ENCODE measurements around the gene RBM33. TPM values are rescaled to one million over a fixed set of nuclear protein-coding genes. Genes with fewer than 3 reads are reported as not detected.

RBM33 gene
- total RNA-seq, 4 donors from 2014 or later: 27.0 to 34.5 (median 32.6) TPM

GRCh38 chr7:155818820-155819168, 174.3 kb downstream of the RBM33 start:
- 87% methylated on average over 6 of the region's 6 CpGs for WGBS
- Histone ChIP-seq H3K36me3 (no peaks in the 10 kb centered on the region), H3K4me3 (no peak overlapping the region), H3K27me3 (peaks cover 0 to 89% (median 10%) of the 10 kb centered on the region in 4 donors), H3K27ac (replicated peaks in 1 of 4) (no peak overlapping the region), H3K4me1 (peaks cover 0 to 5% (median 2%) of the 10 kb centered on the region in 4 donors), H3K9me3 (peaks cover 0 to 3% (median 0%) of the 10 kb centered on the region in 4 donors)
- TF ChIP-seq CTCF (IDR thresholded peaks at IDR 0.05): no peak
- no peak for TF ChIP-seq EP300 (IDR thresholded peaks at IDR 0.05)
- TF ChIP-seq POLR2AphosphoS5 (IDR thresholded peaks at IDR 0.05): no peak
- TF ChIP-seq POLR2A (IDR thresholded peaks at IDR 0.05; ENCODE audit: low read depth): no peak
- intact Hi-C loops (cut with DNase I): loop anchor here (5.0 kb wide), 1 partner anchor 654 kb away; no protein-coding TSS in a partner anchor
- no peak for DNase-seq (ENCODE audit: extremely low spot score)

GRCh38 chr7:155819186-155819585, 174.7 kb downstream of the RBM33 start:
- no peak for DNase-seq (ENCODE audit: extremely low spot score)
- H3K27ac ChIP-seq (replicated peaks in 1 of 4): no peak overlapping the region
- no peak for TF ChIP-seq EP300 (IDR thresholded peaks at IDR 0.05)
- TF ChIP-seq POLR2AphosphoS5 (IDR thresholded peaks at IDR 0.05): no peak
- TF ChIP-seq CTCF (IDR thresholded peaks at IDR 0.05): no peak
- TF ChIP-seq POLR2A (IDR thresholded peaks at IDR 0.05; ENCODE audit: low read depth): no peak
- H3K36me3 ChIP-seq: no peaks in the 10 kb centered on the region
- peaks cover 0 to 3% (median 0%) of the 10 kb centered on the region in 4 donors for H3K9me3 ChIP-seq
- H3K27me3 ChIP-seq: peaks cover 0 to 87% (median 6%) of the 10 kb centered on the region in 4 donors
- 86% methylated on average over 4 of the region's 12 CpGs for WGBS
- H3K4me3 ChIP-seq: no peak overlapping the region
- peaks cover 0 to 5% (median 2%) of the 10 kb centered on the region in 4 donors for H3K4me1 ChIP-seq
- intact Hi-C loops (cut with DNase I): loop anchor here (5.0 kb wide), 1 partner anchor 653 kb away; no protein-coding TSS in a partner anchor

- H3K27ac ChIP-seq (replicated peaks in 1 of 4): no peak overlapping the region
- peaks cover 0 to 76% (median 2%) of the 10 kb centered on the region in 4 donors for H3K27me3 ChIP-seq
- H3K4me3 ChIP-seq: no peak overlapping the region
- TF ChIP-seq CTCF (IDR thresholded peaks at IDR 0.05): no peak
- TF ChIP-seq POLR2AphosphoS5 (IDR thresholded peaks at IDR 0.05): no peak
- TF ChIP-seq POLR2A (IDR thresholded peaks at IDR 0.05; ENCODE audit: low read depth): no peak
- no peak for TF ChIP-seq EP300 (IDR thresholded peaks at IDR 0.05)
- 86% methylated on average over 17 of the region's 18 CpGs for WGBS
- peaks cover 0 to 3% (median 0%) of the 10 kb centered on the region in 4 donors for H3K9me3 ChIP-seq
- intact Hi-C loops (cut with DNase I): no loop called here
- peaks cover 0 to 3% (median 1%) of the 10 kb centered on the region in 4 donors for H3K4me1 ChIP-seq
- no peak for DNase-seq (ENCODE audit: extremely low spot score)
- H3K36me3 ChIP-seq: no peaks in the 10 kb centered on the region
Measured at GRCh38 chr7:155820246-155820645, 175.8 kb downstream of the RBM33 start.

- H3K4me1 ChIP-seq: no peaks in the 10 kb centered on the region
- no peak for DNase-seq (ENCODE audit: extremely low spot score)
- no peak overlapping the region for H3K27ac ChIP-seq (replicated peaks in 1 of 4)
- intact Hi-C loops (cut with DNase I): no loop called here
- peaks cover 0 to 3% (median 0%) of the 10 kb centered on the region in 4 donors for H3K9me3 ChIP-seq
- no peak for TF ChIP-seq CTCF (IDR thresholded peaks at IDR 0.05)
- TF ChIP-seq POLR2AphosphoS5 (IDR thresholded peaks at IDR 0.05): no peak
- no peak for TF ChIP-seq POLR2A (IDR thresholded peaks at IDR 0.05; ENCODE audit: low read depth)
- H3K27me3 ChIP-seq: peaks cover 0 to 75% (median 2%) of the 10 kb centered on the region in 4 donors
- H3K36me3 ChIP-seq: no peaks in the 10 kb centered on the region
- WGBS: 82% methylated on average over 12 of the region's 13 CpGs
- no peak overlapping the region for H3K4me3 ChIP-seq
Measured at GRCh38 chr7:155820788-155821187, 176.3 kb downstream of the RBM33 start.

GRCh38 chr7:155821851-155822250, 177.4 kb downstream of the RBM33 start:
- peaks cover 0 to 3% (median 0%) of the 10 kb centered on the region in 4 donors for H3K9me3 ChIP-seq
- H3K4me3 ChIP-seq: no peak overlapping the region
- intact Hi-C loops (cut with DNase I): no loop called here
- H3K36me3 ChIP-seq: no peaks in the 10 kb centered on the region
- no peak overlapping the region for H3K27ac ChIP-seq (replicated peaks in 1 of 4)
- TF ChIP-seq POLR2A (IDR thresholded peaks at IDR 0.05; ENCODE audit: low read depth) (no peak), CTCF (IDR thresholded peaks at IDR 0.05) (no peak), POLR2AphosphoS5 (IDR thresholded peaks at IDR 0.05) (no peak), EP300 (IDR thresholded peaks at IDR 0.05) (no peak)
- peaks cover 0 to 64% (median 2%) of the 10 kb centered on the region in 4 donors for H3K27me3 ChIP-seq
- no peak for DNase-seq (ENCODE audit: extremely low spot score)
- WGBS: 87% methylated on average over 11 of the region's 11 CpGs
- H3K4me1 ChIP-seq: no peaks in the 10 kb centered on the region

Measured in esophagus muscularis mucosa (tissue), 4 donors.